Kasumi-1 (cell line): ENCODE results near the gene PEBP1.
"Not testable (repeated sequence)": the region's sequence is repeated elsewhere in the genome, so short reads cannot be mapped to it uniquely, and the experiment has no call there.

Source experiments
- DNase-seq, 2 experiments: peaks; one replicate each; lab custom pipeline; 2025; lab: John Stamatoyannopoulos, UW

PEBP1 gene

DNA sequence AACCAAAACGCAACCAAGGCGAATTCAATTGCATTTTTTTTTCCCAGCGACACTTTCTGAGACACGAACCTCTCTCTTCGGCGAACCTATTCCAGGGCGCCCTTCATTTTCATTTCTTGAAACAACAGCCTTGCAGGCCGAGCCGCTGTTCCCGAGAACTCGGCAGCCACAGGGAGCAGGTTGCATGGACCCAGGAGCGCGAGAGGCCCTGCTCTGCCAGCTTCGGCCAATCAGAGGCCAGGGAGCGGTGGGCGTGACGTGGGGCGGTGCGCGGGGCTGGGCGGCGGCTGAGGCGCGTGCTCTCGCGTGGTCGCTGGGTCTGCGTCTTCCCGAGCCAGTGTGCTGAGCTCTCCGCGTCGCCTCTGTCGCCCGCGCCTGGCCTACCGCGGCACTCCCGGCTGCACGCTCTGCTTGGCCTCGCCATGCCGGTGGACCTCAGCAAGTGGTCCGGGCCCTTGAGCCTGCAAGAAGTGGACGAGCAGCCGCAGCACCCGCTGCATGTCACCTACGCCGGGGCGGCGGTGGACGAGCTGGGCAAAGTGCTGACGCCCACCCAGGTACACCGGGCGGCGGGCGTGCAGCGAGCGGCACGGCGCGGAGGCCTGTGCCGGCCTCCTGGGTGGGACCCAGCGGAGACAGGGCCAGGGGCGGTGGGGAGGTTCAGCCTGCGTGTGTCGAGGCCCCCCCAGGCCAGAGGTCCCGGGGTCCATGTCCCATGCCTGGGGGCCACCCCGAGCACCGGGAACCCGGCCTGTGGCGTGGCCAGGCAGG lies at the start of gene PEBP1:
Gene PEBP1 (plus strand): TSS at position 337 of the 771 bp plus-strand sequence. CDS start 86 bp downstream, at position 423.
- DNase-seq = peak; percentile 88 to 94

DNA sequence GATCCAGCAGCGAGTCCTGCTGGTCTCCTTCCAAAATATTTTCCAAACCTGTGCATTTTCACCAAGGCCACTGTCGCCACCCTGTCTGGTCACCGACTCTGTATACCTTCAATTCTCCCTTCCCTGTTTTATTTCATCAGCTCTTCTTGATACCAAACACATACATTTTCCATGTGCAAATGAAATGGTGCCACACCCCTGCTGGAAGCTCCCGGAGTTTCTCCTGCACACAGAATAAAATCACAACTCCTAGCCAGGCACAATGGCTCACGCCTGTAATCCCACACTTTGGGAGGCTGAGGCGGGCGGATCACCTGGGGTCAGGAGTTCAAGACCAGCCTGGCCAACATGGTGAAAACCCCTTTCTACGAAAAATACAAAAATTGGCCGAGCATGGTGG lies 46.1 kb upstream of the PEBP1 start:
- no peak for DNase-seq

DNA sequence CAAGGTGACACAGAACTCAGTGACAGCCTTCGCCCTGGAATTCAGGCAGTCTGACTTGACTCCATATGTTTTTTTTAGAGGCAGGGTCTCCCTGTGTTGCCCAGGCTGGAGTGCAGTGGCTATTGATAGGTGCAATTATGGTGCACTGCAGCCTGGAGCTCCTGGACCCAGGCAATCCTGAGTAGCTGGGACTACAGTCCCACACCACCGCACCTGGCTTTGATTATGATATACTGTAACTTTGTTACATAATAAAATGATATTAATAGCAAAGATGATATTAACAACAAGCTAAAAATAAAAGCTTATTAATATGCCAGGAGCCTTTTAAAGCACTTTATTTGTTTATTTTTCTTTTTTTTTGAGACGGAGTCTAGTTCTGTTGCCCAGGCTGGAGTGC lies 41.9 kb upstream of the PEBP1 start:
- DNase-seq = no peak

DNA sequence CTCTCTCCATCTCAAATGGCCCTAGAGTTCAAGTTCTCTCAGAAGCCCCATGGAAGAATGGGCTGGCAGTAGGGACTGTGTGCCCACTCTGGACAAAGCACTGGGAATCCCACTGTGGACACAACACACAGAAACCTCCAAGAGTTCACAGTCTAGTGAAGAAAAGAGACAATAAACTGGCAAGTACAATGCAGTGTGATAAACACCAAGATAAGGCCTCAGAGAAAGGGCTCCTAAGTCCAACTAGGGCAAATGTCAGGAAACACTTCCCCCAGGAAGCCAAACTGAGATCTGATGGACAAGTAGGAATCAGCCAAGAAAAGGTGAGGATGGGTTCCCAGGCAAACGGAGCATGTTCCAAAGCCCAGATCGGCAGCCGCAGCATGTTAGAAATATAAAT lies 37.5 kb upstream of the PEBP1 start:
- DNase-seq = no peak

DNA sequence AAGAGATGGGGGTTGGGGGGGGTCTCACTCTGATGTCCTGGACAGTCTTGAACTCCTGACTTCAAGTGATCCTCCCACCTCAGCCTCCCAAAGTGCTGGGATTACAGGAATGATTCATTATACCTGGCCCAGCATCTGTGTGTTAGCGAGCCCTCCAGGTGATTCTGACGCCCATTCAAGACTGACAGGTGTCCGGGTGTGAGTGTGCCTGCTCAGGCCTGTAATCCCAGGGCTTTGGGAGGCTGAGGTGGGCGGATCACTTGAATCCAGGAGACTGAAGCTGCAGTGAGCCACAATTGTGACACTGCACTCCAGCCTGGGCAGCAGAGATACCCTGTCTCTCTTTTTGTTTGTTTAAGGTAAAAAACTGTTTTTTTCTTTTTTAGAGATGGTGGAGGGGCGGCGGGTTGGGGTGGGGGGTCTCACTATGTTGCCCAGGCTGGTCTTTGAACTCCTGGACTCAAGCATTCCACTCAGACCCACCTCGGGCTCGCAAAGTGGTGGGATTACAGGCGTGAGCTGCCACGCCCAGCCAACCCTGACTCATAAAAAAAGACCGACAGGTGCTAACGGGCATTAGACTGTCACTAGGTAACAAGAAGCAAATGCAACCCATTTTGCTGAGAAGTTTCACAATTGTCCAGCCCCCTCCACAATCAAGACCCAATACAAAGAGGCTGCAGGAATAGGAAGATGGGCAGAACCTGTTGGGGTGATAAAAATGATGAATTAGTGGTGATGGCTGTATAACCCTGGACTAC lies 36.8 kb upstream of the PEBP1 start:
- DNase-seq = no peak

DNA sequence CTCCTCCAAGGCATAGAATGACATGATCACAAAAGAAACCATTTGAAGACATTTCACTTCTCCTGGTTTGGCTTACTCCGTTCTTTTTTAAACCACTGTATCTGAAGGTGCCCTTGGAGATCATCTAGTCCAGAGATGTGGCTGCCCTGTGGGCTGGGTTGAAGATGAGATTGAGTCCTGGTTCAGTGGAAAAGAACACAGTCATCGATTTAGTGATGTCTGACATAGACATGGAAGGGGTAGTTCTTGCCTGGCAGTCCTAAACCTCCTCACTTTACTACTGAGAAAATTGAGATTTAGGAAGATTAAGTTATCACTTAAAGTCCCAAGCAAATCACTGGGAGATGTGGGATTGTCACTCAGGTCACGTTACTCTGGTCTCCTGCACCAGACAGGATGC lies 34.9 kb upstream of the PEBP1 start:
- no peak for DNase-seq

DNA sequence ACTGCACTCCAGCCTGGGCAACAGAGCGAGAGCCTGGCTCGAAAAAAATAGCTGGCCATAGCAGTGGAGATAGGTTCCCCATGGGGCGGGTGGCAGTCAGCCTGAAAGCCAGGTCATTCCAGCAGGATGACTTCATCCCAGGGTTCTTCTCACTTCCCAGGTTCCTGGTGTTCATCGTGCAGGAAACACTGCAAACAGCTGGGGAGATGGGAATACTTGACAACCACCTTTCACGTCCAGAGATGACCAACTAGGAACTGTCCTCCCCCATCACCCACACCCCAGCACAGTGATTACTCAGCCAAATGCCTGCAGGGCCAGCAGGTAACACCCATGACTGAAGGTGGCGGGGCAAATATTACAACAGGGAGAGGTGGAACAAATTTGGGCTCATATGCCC lies 33.9 kb upstream of the PEBP1 start:
- DNase-seq = no peak

DNA sequence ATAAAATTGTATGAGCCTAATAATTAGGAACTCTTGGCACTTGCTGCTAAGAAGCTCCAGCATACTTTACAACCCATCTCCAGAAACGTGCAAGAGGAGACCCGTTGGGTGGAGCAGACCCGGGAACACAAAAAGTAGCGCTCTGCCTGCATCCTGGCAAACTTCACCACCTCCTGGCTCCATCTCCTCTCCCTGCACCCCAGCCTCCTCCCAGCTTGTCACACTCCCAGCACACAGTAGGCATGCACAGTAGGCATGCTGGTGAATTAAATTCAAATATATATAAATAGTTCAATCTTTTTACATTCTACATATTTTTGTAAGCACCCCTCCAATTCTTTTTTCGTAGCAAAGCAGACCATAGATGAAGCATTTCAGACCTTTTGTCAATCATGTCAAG lies 33.3 kb upstream of the PEBP1 start:
- no peak for DNase-seq

DNA sequence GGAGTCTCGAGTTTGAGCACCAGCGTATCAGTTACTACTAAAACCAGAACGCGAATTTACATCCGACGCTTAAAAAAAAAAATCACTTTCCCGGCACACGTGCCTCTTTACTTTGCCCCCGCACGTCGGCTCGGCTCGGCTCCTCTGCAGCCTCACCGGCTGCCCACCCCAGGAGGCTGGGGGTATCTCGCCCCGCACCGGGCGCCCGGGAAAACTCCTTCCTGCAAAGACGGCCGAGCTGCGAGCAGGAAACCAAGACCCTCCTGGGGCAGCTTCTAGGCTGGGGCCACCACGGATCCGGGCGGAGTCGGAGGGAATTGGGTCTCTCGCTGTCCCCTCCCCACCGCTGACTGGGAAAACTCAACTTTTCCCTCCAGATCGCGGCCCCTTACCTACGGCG lies 32.7 kb upstream of the PEBP1 start:
- DNase-seq = peak; percentile 28 to 34

DNA sequence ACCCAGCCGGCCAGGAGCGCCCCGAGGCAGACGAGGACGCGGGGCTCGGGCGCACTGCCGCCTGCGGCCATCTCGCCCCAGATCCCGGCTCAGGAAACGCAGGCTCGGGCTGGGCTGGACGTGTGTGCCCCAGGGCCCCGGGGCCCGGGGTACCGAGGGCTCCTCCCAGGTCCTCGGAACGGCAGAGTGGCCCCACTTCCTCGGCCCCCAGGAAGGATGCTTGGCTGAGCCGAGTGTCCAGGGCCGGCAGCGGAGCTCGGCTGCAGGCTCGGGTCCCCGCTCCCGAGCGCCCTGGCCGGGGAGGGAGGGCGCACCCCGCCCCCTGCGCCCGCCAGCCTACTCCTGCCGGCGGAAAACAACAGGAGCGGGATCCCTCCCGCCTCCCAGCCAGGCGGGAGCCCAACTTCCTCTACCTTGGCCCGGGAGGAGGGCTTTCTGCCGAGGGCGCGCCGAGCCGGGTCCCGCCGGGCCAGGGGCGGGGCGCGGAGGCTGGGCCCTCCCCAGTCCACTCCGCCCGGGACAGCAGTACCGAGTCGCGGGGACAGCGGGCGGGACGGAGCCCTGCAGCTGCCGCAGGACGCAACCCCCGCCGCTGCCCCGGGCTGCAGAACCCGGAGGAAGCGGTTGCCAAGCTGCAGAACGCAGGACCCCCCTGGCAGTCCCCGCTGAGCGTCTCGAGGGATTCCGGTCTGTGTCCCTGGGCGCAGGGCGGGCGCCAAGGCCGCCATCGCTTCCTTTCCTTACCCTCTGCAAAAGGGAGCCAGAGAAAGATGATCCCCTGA lies 32.1 kb upstream of the PEBP1 start, which contains the start of gene VSIG10:
Gene VSIG10 (minus strand): TSS at position 411 of the 782 bp plus-strand sequence. CDS start 340 bp downstream, at position 71.
- peak; percentile 67 to 72 for DNase-seq

DNA sequence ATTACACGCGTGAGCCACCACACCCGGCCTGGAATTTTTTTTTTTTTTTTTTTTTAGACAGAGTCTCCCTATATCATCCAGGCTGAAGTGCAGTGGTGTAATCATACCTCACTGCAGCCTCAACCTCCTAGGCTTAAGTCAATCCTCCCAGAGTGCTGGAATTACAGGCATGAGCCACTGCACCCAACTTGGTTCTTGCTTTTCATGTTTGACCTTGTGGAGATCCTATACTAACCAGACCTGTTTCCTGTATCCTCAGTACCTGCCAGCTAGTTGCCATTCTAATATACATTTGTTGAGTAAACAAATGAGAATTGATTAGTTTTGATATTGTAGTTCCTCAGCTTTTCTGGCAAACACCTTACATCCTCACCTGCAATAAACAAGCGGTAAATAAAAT lies 28.9 kb upstream of the PEBP1 start:
- no peak for DNase-seq

DNA sequence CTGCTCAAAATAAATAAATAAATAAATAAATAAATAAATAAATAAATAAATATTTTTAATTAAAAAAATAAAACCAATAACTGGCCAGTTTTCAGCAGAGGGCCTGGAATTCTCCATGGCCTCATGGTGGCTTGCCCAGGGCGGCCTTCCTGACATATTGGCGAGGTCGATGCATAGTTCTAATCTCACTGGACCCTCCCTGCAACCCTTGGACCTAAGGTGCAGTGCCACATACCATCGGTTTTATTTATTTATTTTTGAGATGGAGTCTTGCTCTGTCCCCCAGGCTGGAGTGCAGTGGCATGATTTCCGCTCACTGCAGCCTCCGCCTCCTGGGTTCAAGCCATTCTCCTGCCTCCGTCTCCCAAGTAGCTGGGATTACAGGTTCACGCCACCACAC lies 28.2 kb upstream of the PEBP1 start:
- no peak for DNase-seq

DNA sequence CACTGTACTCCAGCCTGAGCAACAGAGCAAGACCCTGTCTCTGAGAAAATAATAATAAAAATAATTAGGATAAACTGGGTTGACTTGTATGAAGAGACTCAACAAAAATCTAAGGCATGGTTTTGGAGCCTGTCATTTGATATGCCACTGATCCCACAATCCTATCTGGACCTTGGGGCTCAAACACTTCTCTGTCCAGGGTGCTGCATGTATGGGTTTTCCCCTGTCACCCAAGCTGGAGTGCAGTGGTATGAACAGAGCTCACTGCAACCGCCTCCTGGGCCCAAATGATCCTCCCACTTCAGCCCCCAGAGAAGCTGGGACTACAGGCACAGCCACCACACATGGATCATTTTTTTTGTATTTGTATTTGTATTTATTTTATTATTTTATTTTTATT lies 26.8 kb upstream of the PEBP1 start:
- no peak for DNase-seq

DNA sequence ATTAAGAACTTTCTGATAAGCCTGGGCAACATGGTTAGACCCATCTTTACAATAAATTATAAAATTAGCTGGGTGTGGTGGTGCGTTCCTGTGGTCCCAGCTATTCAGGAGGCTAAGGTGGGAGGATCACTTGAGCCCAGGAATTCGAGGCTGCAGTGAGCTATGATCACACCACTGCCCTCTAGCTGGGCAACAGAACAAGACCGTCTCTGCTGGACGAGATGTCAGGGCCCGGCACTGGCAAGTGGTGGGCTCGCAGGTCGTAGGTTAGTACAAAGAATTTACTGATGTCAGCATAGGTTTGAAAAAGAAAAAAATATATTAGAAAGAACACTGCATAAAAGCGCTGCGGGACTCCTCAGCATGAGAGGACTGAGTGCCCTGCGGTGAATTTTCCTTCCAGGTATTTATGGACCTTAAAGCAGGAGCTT lies 16.5 kb upstream of the PEBP1 start:
- no peak for DNase-seq

DNA sequence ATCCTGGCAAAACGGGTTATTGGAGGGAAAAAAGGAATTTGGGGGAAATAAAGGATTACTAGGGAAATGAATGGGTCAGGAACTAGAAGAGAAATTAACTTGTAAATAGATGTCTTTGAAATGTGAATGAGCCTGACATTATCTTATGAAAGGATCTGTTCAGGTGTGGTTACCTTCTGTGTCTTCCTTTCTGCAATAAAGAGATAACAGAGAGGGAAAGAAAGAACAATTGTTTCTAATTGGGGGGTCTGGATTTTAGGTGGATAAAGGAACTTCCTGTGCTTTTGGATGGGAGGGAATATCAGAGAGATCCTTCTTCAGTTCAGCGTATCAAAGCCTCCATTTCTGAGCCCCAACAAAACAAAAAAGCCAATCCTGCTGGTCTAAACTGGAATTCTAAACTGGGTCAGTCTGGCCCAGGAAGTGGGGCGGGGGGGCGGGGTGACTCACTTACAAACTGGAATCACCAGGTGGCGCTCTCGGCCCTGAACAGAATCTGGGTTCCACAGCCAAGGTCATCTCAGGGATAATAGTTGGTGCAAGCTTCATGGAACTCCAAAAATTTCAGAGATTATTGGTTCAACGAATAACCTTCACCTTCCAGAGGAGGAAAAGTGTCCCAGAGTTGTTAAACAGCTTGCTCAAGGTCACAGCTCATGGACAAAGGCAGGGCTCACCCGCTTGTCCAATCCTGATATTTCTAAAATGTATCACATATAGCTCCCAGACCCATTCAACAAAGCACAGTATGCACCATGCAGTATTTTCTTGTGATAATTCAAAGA lies 15.2 kb upstream of the PEBP1 start:
- peak; percentile 53 to 74 for DNase-seq

DNA sequence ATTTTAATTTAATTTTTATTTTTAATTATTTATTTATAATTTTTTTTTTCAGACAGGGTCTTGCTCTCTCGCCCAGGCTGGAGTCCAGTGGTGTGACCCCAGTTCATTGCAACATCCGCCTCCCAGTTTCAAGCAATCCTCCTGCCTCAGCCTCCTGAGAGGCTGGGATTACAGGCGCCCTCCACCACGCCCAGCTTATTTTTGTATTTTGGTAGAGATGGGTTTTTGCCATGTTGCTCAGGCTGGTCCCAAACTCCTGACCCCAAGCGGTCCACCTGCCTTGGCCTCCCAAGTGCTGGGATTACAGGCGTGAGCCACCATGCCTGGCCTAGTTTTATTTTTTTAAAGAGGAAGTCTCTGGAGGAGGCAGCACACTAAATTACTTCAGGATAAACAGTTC lies 13.7 kb upstream of the PEBP1 start:
- DNase-seq = no peak

DNA sequence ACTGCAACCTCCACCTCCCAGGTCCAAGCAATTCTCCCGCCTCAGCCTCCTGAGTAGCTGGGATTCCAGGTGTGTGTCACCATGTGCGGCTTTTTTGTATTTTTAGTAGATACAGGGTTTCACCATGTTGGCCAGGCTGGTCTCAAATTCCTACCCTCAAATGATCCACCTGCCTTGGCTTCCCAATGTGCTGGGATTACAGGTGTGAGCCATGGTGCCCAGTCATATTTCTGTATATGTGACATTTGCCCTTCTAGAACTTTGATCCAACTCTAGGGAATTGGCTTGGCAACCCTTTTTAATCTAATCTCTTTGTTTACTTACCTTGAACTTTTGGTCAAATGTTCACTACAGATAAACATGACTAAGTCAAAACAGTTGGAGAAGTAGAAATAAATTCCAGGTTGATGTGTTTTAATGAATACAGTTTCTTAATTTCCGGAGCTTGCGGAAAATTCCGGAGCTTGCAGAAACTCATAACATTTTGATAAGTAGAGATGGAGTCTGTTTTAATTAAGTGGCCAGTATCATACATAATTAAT lies 11.5 kb upstream of the PEBP1 start:
- no peak for DNase-seq

DNA sequence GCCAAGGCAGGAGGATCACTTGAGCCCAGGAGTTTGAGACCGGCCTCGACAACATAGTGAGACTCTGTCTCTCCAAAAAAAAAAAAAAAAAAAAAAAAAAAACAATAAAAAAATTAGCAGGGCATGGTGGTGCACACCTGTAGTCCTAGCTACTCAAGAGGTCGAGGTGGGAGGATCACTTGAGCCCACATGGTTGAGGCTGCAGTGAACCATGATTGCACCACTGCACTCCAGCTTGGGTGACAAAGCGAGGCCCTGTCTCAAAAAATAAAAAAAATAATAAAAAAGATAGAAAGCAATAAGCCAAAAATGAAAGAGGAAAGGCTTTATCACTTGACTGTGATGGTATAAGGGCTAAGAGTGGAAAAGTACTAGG lies 10.2 kb upstream of the PEBP1 start:
- DNase-seq = no peak

DNA sequence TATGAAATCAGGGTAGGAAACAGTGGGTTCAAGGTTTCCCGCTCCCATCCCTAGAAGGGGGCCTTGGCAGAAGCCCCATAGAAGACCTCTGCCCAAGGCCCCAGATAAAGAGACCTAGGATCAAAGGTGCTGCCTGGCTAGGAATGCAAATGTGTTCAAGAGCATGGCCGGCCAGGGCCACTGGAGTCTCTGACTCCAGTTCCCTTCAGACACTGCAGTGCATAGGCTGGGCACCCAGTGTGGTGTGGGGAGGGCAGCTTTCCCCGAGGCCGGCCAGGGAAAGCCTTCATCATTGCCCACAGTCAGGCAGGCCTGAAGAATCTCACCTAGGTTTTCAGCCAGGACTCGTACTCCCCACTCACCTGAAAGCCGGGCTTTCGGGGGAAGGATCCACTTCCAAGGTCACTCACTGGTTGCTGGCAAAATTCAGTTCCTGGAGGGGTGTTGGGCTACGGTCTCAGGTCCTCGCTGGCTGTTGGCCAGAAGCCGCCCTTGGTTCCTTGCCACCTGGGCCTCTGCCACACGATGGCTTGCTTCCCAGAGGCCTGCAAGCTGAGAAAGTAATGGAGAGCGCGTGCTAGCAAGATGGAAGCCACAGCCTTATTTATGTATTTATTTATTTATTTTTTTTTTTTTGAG lies 9.7 kb upstream of the PEBP1 start:
- no peak for DNase-seq

DNA sequence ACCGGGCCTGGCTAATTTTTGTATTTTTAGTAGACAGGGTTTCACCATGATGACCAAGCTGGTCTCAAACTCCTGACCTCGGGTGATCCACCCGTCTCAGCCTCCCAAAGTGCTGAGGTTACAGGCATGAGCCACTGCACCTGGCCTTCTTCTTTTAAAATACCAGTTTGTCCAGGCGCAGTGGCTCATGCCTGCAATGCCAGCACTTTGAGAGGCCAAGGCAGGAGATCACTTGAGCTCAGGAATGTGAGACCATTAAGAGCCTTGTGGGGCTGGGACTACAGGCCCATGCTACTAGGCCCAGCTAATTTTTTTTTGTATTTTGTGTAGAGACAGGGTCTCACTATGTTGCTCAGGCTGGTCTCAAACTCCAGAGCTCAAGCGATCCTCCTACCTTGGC lies 8.1 kb upstream of the PEBP1 start:
- no peak for DNase-seq

DNA sequence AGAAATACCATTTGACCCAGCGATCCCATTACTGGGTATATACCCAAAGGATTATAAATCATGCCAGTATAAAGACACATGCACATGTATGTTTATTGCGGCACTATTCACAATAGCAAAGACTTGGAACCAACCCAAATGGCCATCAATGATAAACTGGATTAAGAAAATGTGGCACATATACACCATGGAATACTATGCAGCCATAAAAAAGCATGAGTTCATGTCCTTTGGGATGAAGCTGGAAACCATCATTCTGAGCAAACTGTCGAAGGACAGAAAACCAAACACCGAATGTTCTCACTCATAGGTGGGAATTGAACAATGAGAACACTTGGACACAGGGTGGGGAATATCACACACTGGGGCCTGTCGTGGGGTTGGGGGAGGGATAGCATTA lies 6.5 kb upstream of the PEBP1 start:
- not testable (repeated sequence) for DNase-seq
